ENCODE results near the gene RREB1. TPM values are rescaled to one million over a fixed set of nuclear protein-coding genes. Genes with fewer than 3 reads are reported as not detected.
A peak's percentile ranks its signal among the peaks of the same experiment; 100 is the strongest.
"Not testable (repeated sequence)": the region's sequence is repeated elsewhere in the genome, so short reads cannot be mapped to it uniquely, and the experiment has no call there.

RREB1 gene
- polyA plus RNA-seq, 2 donors: 13.0 to 19.7 TPM

DNA sequence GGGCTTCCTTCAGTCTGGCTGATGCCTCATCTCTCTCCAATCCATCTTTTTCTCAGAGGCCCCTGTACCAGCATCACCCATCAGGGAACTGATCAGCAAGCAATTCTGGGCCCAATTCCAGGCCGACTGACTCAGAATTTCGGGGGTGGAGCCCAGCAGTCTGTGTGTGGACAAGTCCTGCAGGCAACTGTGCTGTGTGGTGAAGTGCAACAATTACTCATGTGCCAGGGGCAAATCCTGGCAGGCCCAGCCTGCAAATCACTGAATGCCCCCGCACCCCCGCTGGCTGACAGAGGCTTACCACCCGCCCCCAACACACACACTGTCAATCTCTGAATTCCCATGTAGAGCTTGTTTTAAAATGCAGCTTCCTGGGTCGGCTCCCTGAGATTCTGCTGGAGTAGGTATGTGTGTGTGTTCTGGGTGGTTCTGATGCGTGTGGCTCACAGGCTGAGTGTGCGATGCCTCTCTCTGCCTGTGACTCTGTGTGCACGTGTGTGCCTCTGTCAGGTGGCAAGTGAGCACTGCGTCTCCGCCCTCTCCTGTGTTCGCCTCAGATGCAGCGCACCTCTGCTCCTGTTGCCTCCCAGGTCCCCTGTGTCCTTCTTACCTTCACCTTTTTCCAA lies 159.8 kb downstream of the RREB1 start:
- WGBS, 2 donors: 37 to 49% methylated on average over 13 of the region's 13 CpGs
- no peaks in the 10 kb centered on the region for H3K27me3 ChIP-seq (ENCODE audit: control insufficient read depth in 1 of 2, insufficient read depth in 2 of 2, low read length in 2 of 2)

DNA sequence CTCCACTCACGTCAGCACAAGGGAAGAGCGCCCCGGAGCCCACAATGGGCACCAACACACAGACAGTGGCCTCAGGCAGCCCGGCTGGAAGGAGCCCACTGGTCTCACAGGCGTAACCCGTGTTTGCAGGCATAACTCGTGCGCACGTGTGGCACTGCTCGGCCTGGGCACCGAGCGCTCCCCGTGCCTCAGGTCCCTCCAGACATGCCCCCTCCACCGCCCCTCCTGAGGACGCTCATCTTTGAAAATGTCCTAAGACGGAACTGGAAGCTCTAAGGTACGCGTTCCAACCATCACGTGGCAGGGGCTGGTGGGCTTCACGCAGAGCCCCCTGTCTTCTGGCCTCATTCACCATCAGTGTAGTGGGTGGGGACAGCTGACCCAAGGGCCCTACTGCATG lies 160.6 kb downstream of the RREB1 start:
- 86 to 90% methylated on average over 20 of the region's 20 CpGs for WGBS, 2 donors
- Histone ChIP-seq H3K27me3 (ENCODE audit: control insufficient read depth in 1 of 2, insufficient read depth in 2 of 2, low read length in 2 of 2) (no peaks in the 10 kb centered on the region), H3K27ac (ENCODE audit: low read depth in 2 of 2, low read length in 1 of 2) (peak overlapping the region; percentile 63 to 83), H3K4me3 (ENCODE audit: low read depth in 1 of 2, low read length in 2 of 2) (no peak overlapping the region), H3K9me3 (ENCODE audit: control insufficient read depth in 2 of 2, insufficient read depth in 1 of 2, low read depth in 1 of 2, low read length in 1 of 2) (peaks cover 0 to 3% of the 10 kb centered on the region in 2 donors), H3K4me1 (ENCODE audit: control insufficient read depth in 2 of 2, insufficient read depth in 2 of 2, low read length in 1 of 2) (peaks cover 5 to 11% of the 10 kb centered on the region in 2 donors), H3K36me3 (ENCODE audit: control insufficient read depth in 2 of 2, insufficient read depth in 2 of 2, low read length in 1 of 2) (no peaks in the 10 kb centered on the region)

More for the DNA sequence above, 159.8 kb downstream of the RREB1 start:
- H3K9me3 ChIP-seq (ENCODE audit: control insufficient read depth in 2 of 2, insufficient read depth in 1 of 2, low read depth in 1 of 2, low read length in 1 of 2): peaks cover 0 to 3% of the 10 kb centered on the region in 2 donors
- peaks cover 5 to 11% of the 10 kb centered on the region in 2 donors for H3K4me1 ChIP-seq (ENCODE audit: control insufficient read depth in 2 of 2, insufficient read depth in 2 of 2, low read length in 1 of 2)
- peak overlapping the region; percentile 63 to 83 for H3K27ac ChIP-seq (ENCODE audit: low read depth in 2 of 2, low read length in 1 of 2)
- no peaks in the 10 kb centered on the region for H3K36me3 ChIP-seq (ENCODE audit: control insufficient read depth in 2 of 2, insufficient read depth in 2 of 2, low read length in 1 of 2)
- H3K4me3 ChIP-seq (ENCODE audit: low read depth in 1 of 2, low read length in 2 of 2): no peak overlapping the region

DNA sequence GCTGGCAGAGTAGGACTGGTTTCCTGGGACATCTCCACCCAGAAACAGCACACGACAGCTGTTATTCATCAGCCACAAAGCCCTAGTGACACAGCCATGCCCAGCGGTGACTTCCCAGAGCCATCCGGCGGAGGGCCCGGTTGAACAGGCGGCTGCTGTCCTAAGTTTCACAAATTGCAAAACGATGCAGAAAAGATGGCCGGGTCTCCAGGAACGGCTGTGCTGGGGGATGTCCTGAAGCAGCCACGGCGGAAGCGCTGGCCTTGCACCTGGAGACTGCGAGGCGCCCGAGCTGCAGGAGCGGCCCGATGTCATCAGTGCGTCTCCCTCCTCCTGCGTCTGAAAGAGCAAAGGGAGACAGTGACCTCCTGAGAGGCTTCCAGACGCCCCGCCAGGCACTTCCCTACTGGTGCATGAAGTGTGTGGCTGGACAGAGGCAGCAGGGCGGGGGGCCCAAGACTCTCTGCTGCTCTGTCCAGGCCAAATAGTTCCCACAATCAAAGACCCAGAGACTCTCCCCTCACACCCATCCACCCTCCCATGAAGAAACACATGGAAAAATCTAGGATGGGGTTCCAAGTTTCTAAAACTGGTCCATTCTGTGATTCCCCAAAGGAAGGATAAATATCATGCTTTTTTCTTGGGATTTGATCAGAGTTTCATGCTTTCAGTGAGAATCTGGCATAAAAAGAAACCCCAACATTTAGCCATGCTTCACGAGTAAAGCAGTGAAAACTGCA lies 161.2 kb downstream of the RREB1 start:
- Histone ChIP-seq H3K4me3 (ENCODE audit: low read depth in 1 of 2, low read length in 2 of 2) (no peak overlapping the region), H3K9me3 (ENCODE audit: control insufficient read depth in 2 of 2, insufficient read depth in 1 of 2, low read depth in 1 of 2, low read length in 1 of 2) (peaks cover 0 to 3% of the 10 kb centered on the region in 2 donors), H3K27ac (ENCODE audit: low read depth in 2 of 2, low read length in 1 of 2) (no peak overlapping the region), H3K4me1 (ENCODE audit: control insufficient read depth in 2 of 2, insufficient read depth in 2 of 2, low read length in 1 of 2) (peaks cover 5 to 11% of the 10 kb centered on the region in 2 donors), H3K36me3 (ENCODE audit: control insufficient read depth in 2 of 2, insufficient read depth in 2 of 2, low read length in 1 of 2) (no peaks in the 10 kb centered on the region), H3K27me3 (ENCODE audit: control insufficient read depth in 1 of 2, insufficient read depth in 2 of 2, low read length in 2 of 2) (no peaks in the 10 kb centered on the region)
- 86 to 93% methylated on average over 23 of the region's 23 CpGs for WGBS, 2 donors

DNA sequence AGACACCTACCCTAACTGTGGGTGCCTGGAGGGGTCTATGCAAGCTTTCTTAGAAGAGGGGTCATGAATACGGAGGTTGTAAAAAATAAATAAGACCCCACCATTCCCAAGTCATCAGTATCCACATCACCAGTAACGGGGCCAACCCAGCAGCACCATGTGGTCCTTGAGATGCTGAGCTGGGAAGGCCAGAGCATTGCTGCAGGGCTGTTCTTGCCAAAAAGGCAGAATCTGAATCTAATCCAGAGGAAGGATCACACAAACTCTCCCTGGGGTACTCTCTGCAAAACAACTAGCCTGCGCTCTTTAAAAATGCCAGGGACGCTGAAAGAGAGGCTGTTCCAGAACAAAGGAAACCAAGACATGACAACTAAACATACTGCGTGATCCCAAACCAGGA lies 162.1 kb downstream of the RREB1 start:
- 82 to 86% methylated on average over 5 of the region's 5 CpGs for WGBS, 2 donors
- Histone ChIP-seq H3K4me1 (ENCODE audit: control insufficient read depth in 2 of 2, insufficient read depth in 2 of 2, low read length in 1 of 2) (peaks cover 5 to 11% of the 10 kb centered on the region in 2 donors), H3K9me3 (ENCODE audit: control insufficient read depth in 2 of 2, insufficient read depth in 1 of 2, low read depth in 1 of 2, low read length in 1 of 2) (peaks cover 0 to 3% of the 10 kb centered on the region in 2 donors), H3K4me3 (ENCODE audit: low read depth in 1 of 2, low read length in 2 of 2) (no peak overlapping the region), H3K36me3 (ENCODE audit: control insufficient read depth in 2 of 2, insufficient read depth in 2 of 2, low read length in 1 of 2) (no peaks in the 10 kb centered on the region), H3K27ac (ENCODE audit: low read depth in 2 of 2, low read length in 1 of 2) (no peak overlapping the region), H3K27me3 (ENCODE audit: control insufficient read depth in 1 of 2, insufficient read depth in 2 of 2, low read length in 2 of 2) (no peaks in the 10 kb centered on the region)

DNA sequence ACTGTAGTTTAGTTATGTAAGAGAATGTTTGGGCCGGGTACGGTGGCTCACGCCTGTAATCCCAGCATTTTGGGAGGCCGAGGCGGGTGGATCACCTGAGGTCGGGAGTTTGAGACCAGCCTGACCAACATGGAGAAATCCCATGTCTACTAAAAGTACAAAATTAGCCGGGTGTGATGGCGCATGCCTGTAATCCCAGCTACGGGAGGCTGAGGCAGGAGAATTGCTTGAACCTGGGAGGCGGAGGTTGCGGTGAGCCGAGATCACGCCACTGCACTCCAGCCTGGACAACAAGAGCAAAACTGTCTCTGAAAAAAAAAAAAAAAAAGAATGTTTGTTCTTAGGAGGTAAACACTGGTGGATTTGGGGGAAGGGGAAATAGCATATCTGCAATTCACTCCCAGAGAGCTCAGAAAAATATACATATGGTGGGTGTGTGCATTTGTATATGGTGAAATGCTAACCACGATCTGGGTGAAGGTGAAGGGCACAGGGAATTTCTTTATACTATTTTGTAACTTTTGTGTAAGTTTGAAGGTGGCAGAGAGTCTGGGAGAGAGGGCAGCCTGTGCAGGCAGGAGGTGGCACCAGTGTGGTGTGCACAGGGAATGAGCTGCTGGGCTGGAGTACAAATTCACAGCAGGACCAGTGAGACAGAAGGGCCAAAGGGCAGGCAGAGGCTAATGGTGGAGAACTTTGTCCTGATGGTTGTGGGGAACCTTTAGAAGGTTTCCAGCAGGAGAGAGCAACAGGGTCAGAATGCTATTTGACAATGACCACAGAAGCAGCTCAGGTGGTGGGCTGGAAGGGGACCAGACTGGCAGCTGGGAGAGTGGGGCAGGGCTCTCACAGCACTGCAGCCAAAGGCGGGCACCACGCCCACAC lies 162.8 kb downstream of the RREB1 start:
- Histone ChIP-seq H3K36me3 (ENCODE audit: control insufficient read depth in 2 of 2, insufficient read depth in 2 of 2, low read length in 1 of 2) (no peaks in the 10 kb centered on the region), H3K27ac (ENCODE audit: low read depth in 2 of 2, low read length in 1 of 2) (no peak overlapping the region), H3K4me3 (ENCODE audit: low read depth in 1 of 2, low read length in 2 of 2) (no peak overlapping the region), H3K27me3 (ENCODE audit: control insufficient read depth in 1 of 2, insufficient read depth in 2 of 2, low read length in 2 of 2) (no peaks in the 10 kb centered on the region), H3K4me1 (ENCODE audit: control insufficient read depth in 2 of 2, insufficient read depth in 2 of 2, low read length in 1 of 2) (peaks cover 5 to 11% of the 10 kb centered on the region in 2 donors), H3K9me3 (ENCODE audit: control insufficient read depth in 2 of 2, insufficient read depth in 1 of 2, low read depth in 1 of 2, low read length in 1 of 2) (peaks cover 0 to 3% of the 10 kb centered on the region in 2 donors)
- 83 to 86% methylated on average over 16 of the region's 16 CpGs for WGBS, 2 donors

DNA sequence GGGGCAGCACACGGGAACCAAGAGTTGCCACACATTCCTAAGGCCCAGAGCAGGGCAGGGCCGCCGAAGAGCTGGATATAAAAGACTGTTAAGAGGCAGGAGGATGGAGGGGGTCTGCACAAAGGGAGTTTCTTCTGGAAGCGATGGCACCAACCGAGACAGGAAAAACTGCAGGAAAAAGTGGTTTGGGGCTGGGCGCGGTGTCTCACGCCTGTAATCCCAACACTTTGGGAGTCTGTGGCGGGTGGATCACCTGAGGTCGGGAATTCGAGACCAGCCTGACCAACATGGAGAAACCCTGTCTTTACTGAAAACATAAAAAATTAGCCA lies 163.4 kb downstream of the RREB1 start:
- no peaks in the 10 kb centered on the region for H3K27me3 ChIP-seq (ENCODE audit: control insufficient read depth in 1 of 2, insufficient read depth in 2 of 2, low read length in 2 of 2)
- H3K27ac ChIP-seq (ENCODE audit: low read depth in 2 of 2, low read length in 1 of 2): no peak overlapping the region
- H3K36me3 ChIP-seq (ENCODE audit: control insufficient read depth in 2 of 2, insufficient read depth in 2 of 2, low read length in 1 of 2): no peaks in the 10 kb centered on the region
- 75 to 77% methylated on average over 11 of the region's 11 CpGs for WGBS, 2 donors
- peaks cover 5 to 11% of the 10 kb centered on the region in 2 donors for H3K4me1 ChIP-seq (ENCODE audit: control insufficient read depth in 2 of 2, insufficient read depth in 2 of 2, low read length in 1 of 2)
- peaks cover 0 to 2% of the 10 kb centered on the region in 2 donors for H3K9me3 ChIP-seq (ENCODE audit: control insufficient read depth in 2 of 2, insufficient read depth in 1 of 2, low read depth in 1 of 2, low read length in 1 of 2)
- H3K4me3 ChIP-seq (ENCODE audit: low read depth in 1 of 2, low read length in 2 of 2): no peak overlapping the region

DNA sequence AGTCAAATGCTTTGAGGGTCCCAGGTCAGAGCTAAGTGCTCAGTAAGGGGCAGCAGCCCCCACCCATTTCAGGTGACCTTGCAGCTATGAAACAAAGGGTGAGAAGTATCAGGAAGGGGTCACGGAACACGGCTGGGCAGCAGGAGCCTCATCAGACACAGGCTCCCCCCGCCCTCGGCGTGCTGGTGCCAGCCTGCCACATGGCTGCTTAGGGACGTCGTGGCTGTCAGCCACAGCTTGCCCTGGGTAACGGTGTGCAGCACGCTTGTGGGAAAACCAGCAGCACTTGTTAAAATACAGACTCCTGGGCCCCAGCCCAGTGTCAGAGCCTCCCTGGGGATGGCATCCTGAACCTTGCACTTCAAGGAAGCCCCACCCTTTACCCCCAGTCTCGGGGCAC lies 165.9 kb downstream of the RREB1 start:
- H3K27ac ChIP-seq (ENCODE audit: low read depth in 2 of 2, low read length in 1 of 2): no peak overlapping the region
- H3K36me3 ChIP-seq (ENCODE audit: control insufficient read depth in 2 of 2, insufficient read depth in 2 of 2, low read length in 1 of 2): no peaks in the 10 kb centered on the region
- no peak overlapping the region for H3K4me3 ChIP-seq (ENCODE audit: low read depth in 1 of 2, low read length in 2 of 2)
- H3K27me3 ChIP-seq (ENCODE audit: control insufficient read depth in 1 of 2, insufficient read depth in 2 of 2, low read length in 2 of 2): no peaks in the 10 kb centered on the region
- H3K4me1 ChIP-seq (ENCODE audit: control insufficient read depth in 2 of 2, insufficient read depth in 2 of 2, low read length in 1 of 2): peaks cover 0 to 2% of the 10 kb centered on the region in 2 donors
- H3K9me3 ChIP-seq (ENCODE audit: control insufficient read depth in 2 of 2, insufficient read depth in 1 of 2, low read depth in 1 of 2, low read length in 1 of 2): no peaks in the 10 kb centered on the region
- WGBS, 2 donors: 59 to 79% methylated on average over 10 of the region's 10 CpGs

DNA sequence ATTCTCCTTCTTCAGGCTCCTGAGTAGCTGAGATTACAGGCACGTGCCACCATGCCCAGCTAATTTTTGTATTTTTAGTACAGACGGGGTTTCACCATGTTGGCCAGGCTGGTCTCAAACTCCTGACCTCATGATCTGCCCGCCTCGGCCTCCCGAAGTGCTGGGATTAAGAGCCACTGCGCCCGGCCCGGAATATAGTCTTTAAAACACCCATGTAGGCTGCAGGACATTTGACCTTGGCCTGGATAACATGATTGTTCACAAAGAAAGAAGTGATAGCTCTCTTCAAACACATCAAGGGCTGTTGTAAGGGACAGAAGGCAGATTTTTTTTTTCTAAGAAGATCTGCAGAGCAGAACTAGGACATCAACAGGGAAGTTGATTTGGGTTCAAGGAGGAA lies 166.8 kb downstream of the RREB1 start:
- H3K9me3 ChIP-seq (ENCODE audit: control insufficient read depth in 2 of 2, insufficient read depth in 1 of 2, low read depth in 1 of 2, low read length in 1 of 2); H3K4me1 ChIP-seq (ENCODE audit: control insufficient read depth in 2 of 2, insufficient read depth in 2 of 2, low read length in 1 of 2); H3K4me3 ChIP-seq (ENCODE audit: low read depth in 1 of 2, low read length in 2 of 2); H3K27ac ChIP-seq (ENCODE audit: low read depth in 2 of 2, low read length in 1 of 2); H3K36me3 ChIP-seq (ENCODE audit: control insufficient read depth in 2 of 2, insufficient read depth in 2 of 2, low read length in 1 of 2); H3K27me3 ChIP-seq (ENCODE audit: control insufficient read depth in 1 of 2, insufficient read depth in 2 of 2, low read length in 2 of 2): not testable (repeated sequence)
- 79 to 90% methylated on average over 8 of the region's 8 CpGs for WGBS, 2 donors

DNA sequence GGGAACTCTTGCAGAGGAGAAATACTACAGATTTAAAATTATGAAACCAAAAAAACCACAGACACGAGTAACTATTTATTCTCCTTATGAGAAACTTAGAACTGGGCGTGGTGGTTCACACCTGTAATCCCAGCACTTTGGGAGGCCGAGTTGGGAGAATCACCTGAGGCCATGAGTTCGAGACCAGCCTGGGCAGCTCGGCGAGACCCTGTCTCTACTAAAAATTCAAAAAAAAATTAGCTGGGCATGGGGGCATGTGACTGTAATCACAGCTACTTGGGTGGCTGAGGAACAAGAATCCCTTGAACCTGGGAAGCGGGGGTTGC lies 168.4 kb downstream of the RREB1 start:
- no peak overlapping the region for H3K27ac ChIP-seq (ENCODE audit: low read depth in 2 of 2, low read length in 1 of 2)
- H3K36me3 ChIP-seq (ENCODE audit: control insufficient read depth in 2 of 2, insufficient read depth in 2 of 2, low read length in 1 of 2): no peaks in the 10 kb centered on the region
- 47 to 64% methylated on average over 7 of the region's 7 CpGs for WGBS, 2 donors
- peaks cover 0 to 4% of the 10 kb centered on the region in 2 donors for H3K4me1 ChIP-seq (ENCODE audit: control insufficient read depth in 2 of 2, insufficient read depth in 2 of 2, low read length in 1 of 2)
- H3K9me3 ChIP-seq (ENCODE audit: control insufficient read depth in 2 of 2, insufficient read depth in 1 of 2, low read depth in 1 of 2, low read length in 1 of 2): no peaks in the 10 kb centered on the region
- H3K27me3 ChIP-seq (ENCODE audit: control insufficient read depth in 1 of 2, insufficient read depth in 2 of 2, low read length in 2 of 2): no peaks in the 10 kb centered on the region
- H3K4me3 ChIP-seq (ENCODE audit: low read depth in 1 of 2, low read length in 2 of 2): no peak overlapping the region

Measured in esophagus (tissue), 2 donors.